SU-DHL-6 (cell line): ENCODE results near the gene PLCB1.

Source experiments
- H2AFZ ChIP-seq: fragments of 200-600 bp; sonication (generic); 2 replicates; pipeline ENCODE4 v1.6.1; 2014; ENCODE audit warnings: low read depth, mild to moderate bottlenecking, moderate library complexity, mixed read lengths, antibody characterized with exemption, low read length; ENCODE audit not compliant: severe bottlenecking
- H3F3A ChIP-seq: fragments of 200-600 bp; shearing (Covaris generic); 2 replicates; pipeline ENCODE4 v1.6.0; 2016; ENCODE audit warnings: antibody characterized with exemption, mild to moderate bottlenecking; ENCODE audit not compliant: insufficient read depth
- H3K27ac ChIP-seq: fragments of 200-600 bp; sonication (generic); 2 replicates; pipeline ENCODE4 v1.5.1; 2016; ENCODE audit warnings: low read depth, mild to moderate bottlenecking, low read length, moderate library complexity, mixed read lengths
- H3K27me3 ChIP-seq: fragments of 200-600 bp; sonication (generic), shearing (Covaris generic); 2 replicates; pipeline ENCODE4 v1.6.0; 2014; ENCODE audit warnings: mild to moderate bottlenecking, low read length
- H3K36me3 ChIP-seq: fragments of 200-600 bp; sonication (generic); 2 replicates; pipeline ENCODE4 v1.6.1; 2014; ENCODE audit warnings: mild to moderate bottlenecking, low read length, mixed read lengths
- H3K4me2 ChIP-seq: fragments of 300-600, 200-600 bp; shearing (Covaris generic), sonication (generic); 2 replicates; pipeline ENCODE4 v1.6.0; 2014; ENCODE audit warnings: low read length, low read depth, mild to moderate bottlenecking; ENCODE audit not compliant: poor library complexity, severe bottlenecking
- H3K4me3 ChIP-seq: fragments of 200-600 bp; sonication (generic); 2 replicates; pipeline ENCODE4 v1.5.1; 2014; ENCODE audit warnings: antibody characterized with exemption, low read length, mild to moderate bottlenecking, mixed read lengths; ENCODE audit not compliant: insufficient read depth, poor library complexity, severe bottlenecking
- H3K79me2 ChIP-seq: fragments of 200-600 bp; sonication (generic); 2 replicates; pipeline ENCODE4 v1.6.1; 2014; ENCODE audit warnings: mild to moderate bottlenecking, low read length, moderate library complexity; ENCODE audit not compliant: insufficient read depth
- H3K9ac ChIP-seq: fragments of 200-600 bp; sonication (generic); 2 replicates; pipeline ENCODE4 v1.7.0; 2014; ENCODE audit warnings: mild to moderate bottlenecking, low read length
- H3K9me2 ChIP-seq: fragments of 200-600 bp; sonication (generic); replicated peaks from 2 replicates; pipeline ENCODE4 v1.6.1; 2014; ENCODE audit warnings: low read length; ENCODE audit not compliant: insufficient read depth
- H3K9me3 ChIP-seq: fragments of 200-600 bp; sonication (generic); 2 replicates; pipeline ENCODE4 v1.6.1; 2014; ENCODE audit warnings: low read length, mixed read lengths; ENCODE audit not compliant: insufficient read depth
- H4K20me1 ChIP-seq: fragments of 200-600 bp; sonication (generic); 2 replicates; pipeline ENCODE4 v1.6.1; 2014; ENCODE audit warnings: low read depth, mild to moderate bottlenecking, antibody characterized with exemption, low read length, moderate library complexity, mixed read lengths
- CTCF ChIP-seq: fragments of 200-600 bp; sonication (generic); IDR thresholded peaks from one replicate; pipeline ENCODE4 v1.5.1; 2017; ENCODE audit warnings: antibody characterized with exemption, mild to moderate bottlenecking, low read length, moderate library complexity; ENCODE audit not compliant: insufficient read depth, poor library complexity, severe bottlenecking
- EZH2phosphoT487 ChIP-seq: fragments of 200-600 bp; sonication (generic), shearing (Covaris generic); conservative IDR thresholded peaks from 2 replicates; pipeline ENCODE4 v1.6.1; 2018; ENCODE audit warnings: mild to moderate bottlenecking, antibody characterized with exemption, low read length, moderate library complexity, mixed read lengths

Gene PLCB1

GRCh38 chr20:8557711-8558110 lies 425.6 kb downstream of the PLCB1 start:
- H3F3A ChIP-seq, result no peaks in the 10 kb centered on the region
- H3K9me3 ChIP-seq, result peaks cover 7% of the 10 kb centered on the region; the same call in 1 of the 2 replicates
- no peak overlapping the region for H3K9ac ChIP-seq

GRCh38 chr20:8562356-8562755 lies 430.3 kb downstream of the PLCB1 start:
- Histone ChIP-seq H3K9me2 (no peaks in the 10 kb centered on the region; the same call in 1 of the 2 replicates), H4K20me1 (no peaks in the 10 kb centered on the region), H3K9me3 (no peaks in the 10 kb centered on the region), H3K79me2 (no peaks in the 10 kb centered on the region), H3K27ac (no peak overlapping the region), H2AFZ (no peak overlapping the region), H3K4me2 (no peak overlapping the region), H3F3A (no peaks in the 10 kb centered on the region), H3K9ac (no peak overlapping the region), H3K27me3 (no peaks in the 10 kb centered on the region), H3K4me3 (no peak overlapping the region), H3K36me3 (no peaks in the 10 kb centered on the region)
- TF ChIP-seq CTCF (no peak), EZH2phosphoT487 (no peak)

More at GRCh38 chr20:8557711-8558110, 425.6 kb downstream of the PLCB1 start:
- no peaks in the 10 kb centered on the region; the same call in 1 of the 2 replicates for H3K9me2 ChIP-seq
- no peaks in the 10 kb centered on the region for H3K79me2 ChIP-seq
- no peaks in the 10 kb centered on the region for H4K20me1 ChIP-seq
- TF ChIP-seq EZH2phosphoT487 (no peak), CTCF (no peak)
- H3K27me3 ChIP-seq, result no peaks in the 10 kb centered on the region
- H3K4me3 ChIP-seq, result no peak overlapping the region
- H2AFZ ChIP-seq, result no peak overlapping the region
- H3K27ac ChIP-seq, result no peak overlapping the region
- H3K4me2 ChIP-seq, result no peak overlapping the region
- no peaks in the 10 kb centered on the region for H3K36me3 ChIP-seq

- TF ChIP-seq EZH2phosphoT487 (no peak), CTCF (no peak)
- Histone ChIP-seq H4K20me1 (no peaks in the 10 kb centered on the region), H3K36me3 (no peaks in the 10 kb centered on the region), H3K27me3 (no peaks in the 10 kb centered on the region), H3K9me2 (no peaks in the 10 kb centered on the region), H3K4me3 (no peak overlapping the region), H3K79me2 (no peaks in the 10 kb centered on the region), H3F3A (no peaks in the 10 kb centered on the region), H3K9ac (no peak overlapping the region), H3K4me2 (no peak overlapping the region), H3K9me3 (no peaks in the 10 kb centered on the region), H2AFZ (no peak overlapping the region), H3K27ac (no peak overlapping the region)
Measured at GRCh38 chr20:8568075-8568474, 436.0 kb downstream of the PLCB1 start.

- TF ChIP-seq EZH2phosphoT487 (no peak), CTCF (no peak)
- no peaks in the 10 kb centered on the region for H3K9me3 ChIP-seq
Measured at GRCh38 chr20:8569766-8570165, 437.7 kb downstream of the PLCB1 start.

More at GRCh38 chr20:8569766-8570165, 437.7 kb downstream of the PLCB1 start:
- Histone ChIP-seq H3K36me3 (no peaks in the 10 kb centered on the region), H3F3A (no peaks in the 10 kb centered on the region), H4K20me1 (no peaks in the 10 kb centered on the region), H3K27me3 (no peaks in the 10 kb centered on the region), H2AFZ (no peak overlapping the region), H3K27ac (no peak overlapping the region), H3K4me2 (no peak overlapping the region), H3K79me2 (no peaks in the 10 kb centered on the region), H3K9me2 (no peaks in the 10 kb centered on the region), H3K4me3 (no peak overlapping the region), H3K9ac (no peak overlapping the region)
